Measurements from ENCODE around the gene TIMP2.
"Not testable (repeated sequence)": the region's sequence is repeated elsewhere in the genome, so short reads cannot be mapped to it uniquely, and the experiment has no call there.

TIMP2 gene

GRCh38 chr17:78947235-78948149 lies 22.3 kb upstream of the TIMP2 start:
- Histone ChIP-seq H4K20me1 (ENCODE audit: control insufficient read depth, insufficient read depth, low read depth, low read length) (no peaks in the 10 kb centered on the region), H3K9me2 (replicated peaks; ENCODE audit: control insufficient read depth, low read length) (no peaks in the 10 kb centered on the region), H3K27ac (ENCODE audit: low read depth, low read length) (no peak overlapping the region), H3F3A (ENCODE audit: control insufficient read depth, insufficient read depth) (no peaks in the 10 kb centered on the region), H3K4me1 (ENCODE audit: control insufficient read depth, low read length) (no peaks in the 10 kb centered on the region), H3K36me3 (ENCODE audit: control insufficient read depth, low read length) (no peaks in the 10 kb centered on the region), H3K79me2 (ENCODE audit: control insufficient read depth, low read length) (no peaks in the 10 kb centered on the region), H3K27me3 (ENCODE audit: control insufficient read depth, low read length) (peaks cover 14% of the 10 kb centered on the region), H3K9me3 (ENCODE audit: control insufficient read depth, insufficient read depth, low read length) (no peaks in the 10 kb centered on the region), H3K4me2 (ENCODE audit: low read length) (no peak overlapping the region), H3K4me3 (ENCODE audit: low read length) (no peak overlapping the region)
- TF ChIP-seq, protein P1, sequence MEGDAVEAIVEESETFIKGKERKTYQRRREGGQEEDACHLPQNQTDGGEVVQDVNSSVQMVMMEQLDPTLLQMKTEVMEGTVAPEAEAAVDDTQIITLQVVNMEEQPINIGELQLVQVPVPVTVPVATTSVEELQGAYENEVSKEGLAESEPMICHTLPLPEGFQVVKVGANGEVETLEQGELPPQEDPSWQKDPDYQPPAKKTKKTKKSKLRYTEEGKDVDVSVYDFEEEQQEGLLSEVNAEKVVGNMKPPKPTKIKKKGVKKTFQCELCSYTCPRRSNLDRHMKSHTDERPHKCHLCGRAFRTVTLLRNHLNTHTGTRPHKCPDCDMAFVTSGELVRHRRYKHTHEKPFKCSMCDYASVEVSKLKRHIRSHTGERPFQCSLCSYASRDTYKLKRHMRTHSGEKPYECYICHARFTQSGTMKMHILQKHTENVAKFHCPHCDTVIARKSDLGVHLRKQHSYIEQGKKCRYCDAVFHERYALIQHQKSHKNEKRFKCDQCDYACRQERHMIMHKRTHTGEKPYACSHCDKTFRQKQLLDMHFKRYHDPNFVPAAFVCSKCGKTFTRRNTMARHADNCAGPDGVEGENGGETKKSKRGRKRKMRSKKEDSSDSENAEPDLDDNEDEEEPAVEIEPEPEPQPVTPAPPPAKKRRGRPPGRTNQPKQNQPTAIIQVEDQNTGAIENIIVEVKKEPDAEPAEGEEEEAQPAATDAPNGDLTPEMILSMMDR (IDR thresholded peaks at IDR 0.05; ENCODE audit: low read depth, low read length, poor library complexity, severe bottlenecking): no peak
- no peak for TF ChIP-seq EZH2phosphoT487 (IDR thresholded peaks at IDR 0.05; ENCODE audit: borderline replicate concordance, low read length)

DNA sequence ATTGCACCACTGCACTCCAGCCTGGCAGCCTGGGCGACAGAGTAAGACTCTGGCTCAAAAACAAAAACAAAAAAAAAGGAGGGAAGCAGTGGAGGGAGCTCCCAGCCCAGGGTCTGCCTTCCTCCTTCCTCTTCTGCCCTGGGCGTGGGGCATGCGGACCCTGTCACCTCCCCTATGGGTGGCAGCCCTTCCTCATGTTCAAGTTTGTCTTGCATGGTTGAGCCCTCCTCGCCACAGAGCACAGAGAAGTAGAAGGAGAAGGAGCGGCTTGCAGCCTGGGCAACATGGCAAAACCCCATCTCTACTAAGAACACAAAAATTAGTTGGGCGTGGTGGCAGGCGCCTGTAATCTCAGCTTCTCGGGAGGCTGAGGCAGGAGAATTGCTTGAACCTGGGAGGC lies 21.4 kb upstream of the TIMP2 start:
- Histone ChIP-seq H3K4me3 (ENCODE audit: low read length) (no peak overlapping the region), H3K9me3 (ENCODE audit: control insufficient read depth, insufficient read depth, low read length) (no peaks in the 10 kb centered on the region), H4K20me1 (ENCODE audit: control insufficient read depth, insufficient read depth, low read depth, low read length) (no peaks in the 10 kb centered on the region), H3K4me2 (ENCODE audit: low read length) (no peak overlapping the region), H3K36me3 (ENCODE audit: control insufficient read depth, low read length) (no peaks in the 10 kb centered on the region), H3K79me2 (ENCODE audit: control insufficient read depth, low read length) (no peaks in the 10 kb centered on the region), H3F3A (ENCODE audit: control insufficient read depth, insufficient read depth) (no peaks in the 10 kb centered on the region), H3K27me3 (ENCODE audit: control insufficient read depth, low read length) (peaks cover 14% of the 10 kb centered on the region), H3K4me1 (ENCODE audit: control insufficient read depth, low read length) (no peaks in the 10 kb centered on the region), H3K27ac (ENCODE audit: low read depth, low read length) (no peak overlapping the region), H3K9me2 (replicated peaks; ENCODE audit: control insufficient read depth, low read length) (no peaks in the 10 kb centered on the region)
- TF ChIP-seq, protein P1 (IDR thresholded peaks at IDR 0.05; ENCODE audit: low read depth, low read length, poor library complexity, severe bottlenecking): no peak
- TF ChIP-seq EZH2phosphoT487 (IDR thresholded peaks at IDR 0.05; ENCODE audit: borderline replicate concordance, low read length): no peak

DNA sequence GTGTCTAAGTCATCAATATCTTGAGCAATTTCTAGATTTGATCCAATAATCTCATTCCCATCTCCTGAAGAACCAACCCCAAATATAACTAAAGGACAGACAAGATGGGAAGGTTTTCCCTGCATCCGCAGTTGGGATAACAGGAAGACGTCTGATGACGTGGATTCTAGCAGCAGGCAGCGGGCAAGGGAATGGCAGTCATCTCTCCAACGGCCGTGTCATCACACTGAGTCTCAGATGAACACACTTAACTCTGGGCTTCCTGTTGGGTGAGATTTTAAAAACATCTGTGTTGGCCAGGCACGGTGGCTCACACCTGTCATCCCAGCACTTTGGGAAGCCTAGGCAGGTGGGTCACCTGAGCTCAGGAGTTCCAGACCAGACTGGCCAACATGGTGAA lies 20.9 kb upstream of the TIMP2 start:
- Histone ChIP-seq H3K9me2 (replicated peaks; ENCODE audit: control insufficient read depth, low read length) (no peaks in the 10 kb centered on the region), H3K27ac (ENCODE audit: low read depth, low read length) (no peak overlapping the region), H4K20me1 (ENCODE audit: control insufficient read depth, insufficient read depth, low read depth, low read length) (no peaks in the 10 kb centered on the region), H3K9me3 (ENCODE audit: control insufficient read depth, insufficient read depth, low read length) (no peaks in the 10 kb centered on the region), H3K4me2 (ENCODE audit: low read length) (no peak overlapping the region), H3K36me3 (ENCODE audit: control insufficient read depth, low read length) (no peaks in the 10 kb centered on the region), H3F3A (ENCODE audit: control insufficient read depth, insufficient read depth) (no peaks in the 10 kb centered on the region), H3K79me2 (ENCODE audit: control insufficient read depth, low read length) (no peaks in the 10 kb centered on the region), H3K4me1 (ENCODE audit: control insufficient read depth, low read length) (no peaks in the 10 kb centered on the region), H3K27me3 (ENCODE audit: control insufficient read depth, low read length) (peaks cover 14% of the 10 kb centered on the region), H3K4me3 (ENCODE audit: low read length) (no peak overlapping the region)
- TF ChIP-seq, protein P1 (IDR thresholded peaks at IDR 0.05; ENCODE audit: low read depth, low read length, poor library complexity, severe bottlenecking): no peak
- no peak for TF ChIP-seq EZH2phosphoT487 (IDR thresholded peaks at IDR 0.05; ENCODE audit: borderline replicate concordance, low read length)

- H3K4me2 ChIP-seq (ENCODE audit: low read length); H3K36me3 ChIP-seq (ENCODE audit: control insufficient read depth, low read length); H3K27ac ChIP-seq (ENCODE audit: low read depth, low read length); H3K9me2 ChIP-seq (replicated peaks; ENCODE audit: control insufficient read depth, low read length); H3F3A ChIP-seq (ENCODE audit: control insufficient read depth, insufficient read depth); H3K4me3 ChIP-seq (ENCODE audit: low read length); H4K20me1 ChIP-seq (ENCODE audit: control insufficient read depth, insufficient read depth, low read depth, low read length); H3K9me3 ChIP-seq (ENCODE audit: control insufficient read depth, insufficient read depth, low read length); H3K4me1 ChIP-seq (ENCODE audit: control insufficient read depth, low read length); H3K79me2 ChIP-seq (ENCODE audit: control insufficient read depth, low read length): not testable (repeated sequence)
- peaks cover 14% of the 10 kb centered on the region for H3K27me3 ChIP-seq (ENCODE audit: control insufficient read depth, low read length)
These were observed 20.3 kb upstream of the TIMP2 start for GRCh38 chr17:78945455-78945854.

All from DOHH2 (cell line).